NCI-H82 treated with DMSO at 0.1 percent for 48 hours (cell line): ENCODE results near the gene PMPCA.

Source experiments
- DNase-seq: peaks from one replicate; lab custom pipeline; 2025; ENCODE audit not compliant: unreplicated experiment; lab: John Stamatoyannopoulos, UW

Gene PMPCA

GRCh38 chr9:136451221-136451877 lies 40.9 kb downstream of the PMPCA start:
- DNase-seq, result no peak

DNA sequence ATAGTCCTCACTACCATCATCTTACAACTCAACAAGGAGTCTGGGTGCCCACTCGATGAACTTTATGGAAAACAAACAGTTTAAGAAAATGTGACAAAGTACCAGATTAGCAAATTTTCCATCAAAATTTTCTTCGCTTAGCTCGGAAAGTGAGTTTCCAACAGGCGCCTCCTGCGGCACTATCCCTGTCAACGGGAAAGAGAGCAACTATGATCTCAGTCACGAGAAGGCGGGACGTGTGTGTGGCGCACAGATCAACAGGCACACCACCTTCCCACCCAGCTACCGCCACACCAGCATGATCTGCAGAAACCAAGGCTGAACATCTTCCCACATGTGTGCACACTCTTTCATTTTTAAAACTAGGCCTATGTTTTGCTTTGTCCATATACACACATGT lies 42.9 kb downstream of the PMPCA start:
- DNase-seq, result no peak

DNA sequence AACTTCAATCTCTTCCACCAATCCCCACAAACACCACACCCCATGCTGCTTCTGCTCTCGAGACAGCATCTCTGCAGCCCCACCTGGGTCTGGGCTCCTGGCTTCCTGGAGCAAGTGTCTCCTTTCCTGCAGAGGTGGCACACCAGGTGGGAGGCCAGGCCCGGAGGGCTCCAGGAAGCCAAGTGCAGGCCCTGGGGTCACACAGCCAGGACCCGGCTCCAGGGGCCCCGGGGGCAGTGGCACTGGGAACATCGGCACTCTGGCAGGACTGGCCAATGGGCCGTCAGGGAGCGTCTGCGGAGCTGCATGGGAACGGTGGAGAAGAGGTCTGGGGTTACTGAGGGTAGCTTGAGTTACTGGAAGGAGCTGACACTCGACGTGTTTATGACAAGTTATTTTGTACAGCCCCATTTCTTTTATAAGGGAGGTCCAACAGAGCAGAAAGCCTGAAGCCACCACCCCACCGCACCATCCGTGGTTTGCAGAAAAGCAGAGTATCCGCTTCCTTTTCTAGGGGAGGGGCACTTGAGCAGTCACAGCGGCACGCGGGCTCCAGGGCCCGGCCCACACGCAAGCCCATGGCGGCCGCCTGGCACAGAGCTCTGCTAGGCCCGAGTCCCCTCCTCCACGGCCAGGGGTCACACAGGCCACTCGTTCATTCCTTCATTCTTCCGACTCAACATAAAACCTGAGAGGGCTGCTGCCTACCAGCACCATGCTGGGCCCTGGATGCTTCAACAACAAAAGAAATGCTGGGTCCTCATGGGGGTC lies 43.8 kb downstream of the PMPCA start:
- DNase-seq, result no peak

DNA sequence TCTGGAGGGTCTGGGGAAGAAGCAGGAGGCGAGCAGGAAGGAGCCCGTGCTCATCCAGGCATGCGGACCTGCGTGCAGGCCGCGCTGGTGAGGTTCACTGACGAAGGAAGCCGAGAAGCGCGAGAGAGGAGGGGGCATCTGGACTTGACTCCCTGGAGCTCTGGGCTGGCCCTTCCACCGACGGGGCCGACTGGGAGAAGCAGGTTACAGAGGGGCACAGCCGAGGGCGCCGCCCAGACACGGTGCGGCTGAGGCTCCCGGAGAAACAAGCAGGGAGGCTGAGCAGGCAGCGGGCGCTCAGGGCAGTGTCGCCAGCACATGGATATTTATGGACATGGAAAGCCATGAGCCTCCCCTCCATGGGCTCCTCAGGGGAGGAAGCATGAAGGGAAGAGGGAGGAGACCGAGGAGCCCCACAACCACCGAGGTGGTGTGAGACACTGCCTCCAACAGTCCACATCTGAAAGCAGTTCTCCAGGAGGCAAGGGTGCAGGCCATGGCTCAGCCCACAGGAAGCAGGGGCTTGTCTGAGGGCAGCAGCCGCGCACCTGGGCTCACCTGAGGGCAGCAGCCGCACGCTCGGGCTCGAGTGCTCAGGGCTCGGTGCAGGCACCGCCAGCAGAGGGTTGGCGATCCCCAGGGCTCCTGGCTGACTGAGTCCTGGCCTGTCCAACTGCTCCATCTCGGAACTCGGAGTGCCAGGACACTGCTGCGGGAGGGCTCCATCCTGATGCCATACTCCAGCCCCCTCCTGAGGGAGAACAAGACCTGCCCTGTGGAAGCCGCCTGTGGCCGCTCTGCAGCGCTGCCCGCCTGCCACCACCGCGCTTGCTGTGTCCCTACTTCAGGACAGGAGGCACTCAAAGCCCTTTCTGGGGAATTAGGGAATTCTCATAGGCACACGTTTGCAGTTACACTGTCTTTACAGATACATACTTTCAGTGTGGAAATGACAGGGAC lies 44.9 kb downstream of the PMPCA start:
- DNase-seq, result no peak

DNA sequence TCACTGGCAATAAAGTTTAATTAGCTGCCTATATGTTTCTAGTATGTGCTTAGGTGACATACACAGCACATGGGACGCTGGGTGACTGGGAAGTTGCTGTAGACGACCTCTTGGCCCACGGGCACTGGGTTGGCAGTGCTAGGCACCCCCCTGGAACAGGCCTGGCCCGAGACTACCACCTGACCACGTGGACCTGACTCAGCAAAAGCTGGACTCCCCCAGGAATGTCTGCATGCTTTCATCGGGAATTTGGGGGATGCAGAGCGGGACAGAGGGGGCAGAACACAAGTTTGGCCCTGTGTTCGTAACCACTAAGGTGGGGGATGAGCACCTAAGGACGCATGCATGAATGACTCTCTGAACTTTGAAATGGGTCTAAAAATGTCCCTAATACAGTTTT lies 45.8 kb downstream of the PMPCA start:
- DNase-seq, result no peak

GRCh38 chr9:136457326-136457725 lies 46.9 kb downstream of the PMPCA start:
- no peak for DNase-seq

GRCh38 chr9:136459425-136459824 lies 49.0 kb downstream of the PMPCA start:
- no peak for DNase-seq

DNA sequence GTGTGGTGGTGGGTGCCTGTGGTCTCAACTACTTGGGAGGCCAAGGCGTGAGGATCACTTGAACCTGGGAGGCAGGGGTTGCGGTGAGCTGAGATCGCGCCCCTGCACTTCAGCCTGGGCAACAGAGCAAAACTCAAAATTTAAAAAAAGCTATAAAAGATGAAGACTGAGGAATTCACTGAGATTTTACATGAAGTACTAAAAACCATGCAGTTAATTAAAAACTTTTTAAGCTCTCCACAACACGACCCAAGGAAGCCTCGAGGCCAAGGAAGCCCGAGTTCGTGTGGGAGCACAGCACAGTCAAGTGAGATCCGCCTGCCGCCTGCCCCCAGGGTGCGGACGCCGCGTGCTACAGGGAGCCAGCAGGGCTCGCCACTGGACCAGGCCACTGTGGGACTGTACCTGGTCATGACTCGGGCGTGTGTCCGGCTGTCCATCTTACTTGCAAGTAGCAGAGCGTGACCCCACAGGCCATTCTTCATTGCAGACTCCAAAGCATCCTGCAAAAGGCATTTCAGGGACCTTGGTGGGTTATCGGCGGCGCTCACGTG lies 50.4 kb downstream of the PMPCA start:
- no peak for DNase-seq

DNA sequence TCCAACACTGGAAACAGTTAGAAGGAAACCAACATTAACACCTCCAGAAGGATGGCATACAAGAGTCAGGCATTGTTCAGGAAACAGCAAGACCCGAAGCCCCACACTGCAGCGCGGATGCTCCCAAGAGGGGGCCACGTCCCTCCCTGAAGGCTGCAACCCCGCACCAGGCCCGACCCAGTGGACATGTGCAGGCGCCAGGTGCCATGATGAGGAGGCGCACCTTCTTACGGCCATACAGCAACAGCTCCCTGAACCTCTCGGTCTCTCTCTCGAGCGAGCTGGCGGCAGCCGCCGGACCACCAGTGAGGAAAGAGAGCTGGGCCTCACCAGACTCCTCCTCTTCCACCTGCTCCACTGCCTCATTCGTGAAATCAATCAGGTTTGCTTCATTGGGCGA lies 52.2 kb downstream of the PMPCA start:
- no peak for DNase-seq

DNA sequence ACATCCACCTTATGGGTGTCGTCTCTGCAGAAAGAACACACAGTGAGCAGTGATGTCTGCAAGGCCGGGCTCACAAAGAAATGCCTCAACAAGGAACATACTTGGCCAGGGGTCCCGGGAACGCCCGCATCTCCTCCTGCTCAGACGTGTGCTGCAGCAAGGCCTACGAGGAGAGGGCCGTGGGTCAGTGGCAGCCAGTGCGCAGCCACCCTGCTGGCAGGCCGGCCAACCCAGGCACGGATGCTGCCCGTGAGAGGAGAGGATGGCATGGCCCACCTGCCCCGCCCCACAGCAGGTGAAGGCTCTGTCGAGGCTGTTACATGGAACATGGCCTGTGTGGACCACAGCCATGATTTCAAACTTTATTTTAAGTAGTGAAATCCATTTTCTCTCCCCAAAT lies 53.1 kb downstream of the PMPCA start:
- DNase-seq, result no peak

GRCh38 chr9:136464241-136464640 lies 53.8 kb downstream of the PMPCA start:
- DNase-seq, result no peak

DNA sequence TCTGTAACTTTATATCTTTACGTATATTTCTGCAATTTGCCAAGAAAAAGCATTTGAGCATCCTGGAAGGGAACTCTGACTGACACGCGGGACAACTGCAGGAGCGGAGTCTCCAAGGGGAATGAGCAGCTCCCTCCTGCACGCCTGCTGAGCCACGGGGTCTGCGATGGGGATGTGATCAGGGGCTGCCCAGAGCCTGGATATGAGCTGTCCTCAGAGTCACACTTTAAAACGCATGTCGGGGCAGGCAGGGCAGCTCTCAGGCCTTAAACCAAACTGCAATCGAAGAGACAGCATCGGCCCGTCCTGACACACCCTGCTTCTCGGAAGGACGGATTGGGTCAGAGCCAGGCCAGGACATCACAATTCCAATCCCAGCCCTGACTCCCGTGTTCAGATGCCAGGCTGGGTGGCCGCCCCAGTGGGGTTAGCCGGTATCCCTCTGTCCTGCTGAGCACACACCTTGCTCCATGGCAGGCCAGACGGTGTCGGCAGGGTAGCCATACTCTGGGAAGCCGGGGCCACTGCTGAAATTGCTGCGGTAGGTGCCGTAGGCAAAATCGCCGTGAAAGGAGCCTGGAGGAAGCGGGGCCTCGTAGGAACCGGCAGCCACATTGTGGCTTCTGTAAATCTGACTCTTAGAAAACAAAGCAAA lies 55.2 kb downstream of the PMPCA start:
- DNase-seq, result no peak

- no peak for DNase-seq
Measured at GRCh38 chr9:136466155-136466541, 55.7 kb downstream of the PMPCA start.

- DNase-seq, result no peak
Measured at GRCh38 chr9:136467766-136468165, 57.3 kb downstream of the PMPCA start.

- no peak for DNase-seq
Measured at GRCh38 chr9:136470356-136470755, 59.9 kb downstream of the PMPCA start.

GRCh38 chr9:136470792-136471469 lies 60.5 kb downstream of the PMPCA start:
- no peak for DNase-seq

DNA sequence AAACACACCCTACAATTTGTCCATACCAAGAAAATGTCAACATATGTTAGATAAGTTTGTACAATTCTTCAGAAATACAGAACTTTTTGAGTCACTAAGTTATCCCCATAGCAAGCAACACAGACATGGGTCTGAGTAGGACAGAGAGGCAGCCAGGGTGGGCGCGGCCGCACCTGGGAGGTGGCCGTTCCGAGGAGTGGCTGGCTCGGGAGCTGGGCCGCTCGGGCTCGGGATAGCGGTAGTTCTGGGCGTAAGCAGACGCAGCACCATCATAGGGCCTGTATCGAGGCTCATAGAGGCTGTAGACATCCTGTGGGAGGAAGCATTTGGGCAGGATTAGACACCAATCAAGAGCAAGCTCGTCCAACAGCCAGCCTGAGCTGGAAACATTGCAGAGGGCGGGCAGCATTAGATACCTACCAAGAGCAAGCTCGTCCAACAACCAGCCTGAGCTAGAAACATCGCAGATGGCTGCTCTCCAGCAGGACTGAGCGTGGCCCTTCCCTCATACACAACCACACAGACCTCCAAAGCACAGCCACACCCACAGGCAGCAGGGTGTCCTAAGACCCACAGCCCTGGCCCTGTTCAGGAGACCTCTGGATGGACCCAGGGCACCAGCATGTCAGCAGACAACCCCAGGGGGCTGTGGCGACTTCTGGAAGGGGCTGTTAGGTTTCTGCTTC lies 61.5 kb downstream of the PMPCA start:
- DNase-seq, result no peak

GRCh38 chr9:136472640-136473353 lies 62.3 kb downstream of the PMPCA start:
- DNase-seq, result no peak

GRCh38 chr9:136473354-136473721 lies 62.9 kb downstream of the PMPCA start:
- DNase-seq, result no peak
